H9 (cell line): ENCODE results near the gene ALG12. TPM values are rescaled to one million over a fixed set of nuclear protein-coding genes. Genes with fewer than 3 reads are reported as not detected.

Experiments
- DNase-seq: peaks from one replicate; pipeline ENCODE4 v3.0.0-alpha.2; 2017
- H2AFZ ChIP-seq: one replicate; pipeline ENCODE4 v1.6.1; 2013; ENCODE audit warnings: mild to moderate bottlenecking, low read length, control low read depth, moderate library complexity
- H2AK5ac ChIP-seq: 2 replicates; pipeline ENCODE4 v1.6.1; 2013; ENCODE audit warnings: low read length, control low read depth, mixed read lengths; ENCODE audit not compliant: insufficient read length
- H2BK120ac ChIP-seq: one replicate; pipeline ENCODE4 v1.6.1; 2013; ENCODE audit warnings: low read depth, mild to moderate bottlenecking, low read length, control low read depth, inconsistent platforms; ENCODE audit not compliant: poor library complexity, severe bottlenecking
- H2BK12ac ChIP-seq: 2 replicates; pipeline ENCODE4 v1.6.1; 2013; ENCODE audit warnings: low read length, control low read depth, mixed read lengths, low read depth; ENCODE audit not compliant: insufficient read length
- H2BK15ac ChIP-seq: 2 replicates; pipeline ENCODE4 v1.6.1; 2013; ENCODE audit warnings: low read depth, low read length, control low read depth
- H2BK20ac ChIP-seq: one replicate; pipeline ENCODE4 v1.6.1; 2013; ENCODE audit warnings: low read depth, mild to moderate bottlenecking, low read length, control low read depth, inconsistent platforms; ENCODE audit not compliant: poor library complexity, severe bottlenecking
- H2BK5ac ChIP-seq: 2 replicates; pipeline ENCODE4 v1.6.1; 2013; ENCODE audit warnings: low read length, control low read depth, mixed read lengths; ENCODE audit not compliant: insufficient read length
- H3K14ac ChIP-seq: 2 replicates; pipeline ENCODE4 v1.6.1; 2013; ENCODE audit warnings: low read length, control low read depth; ENCODE audit not compliant: insufficient read depth
- H3K18ac ChIP-seq: 2 replicates; pipeline ENCODE4 v1.6.1; 2013; ENCODE audit warnings: low read depth, mild to moderate bottlenecking, mixed read lengths, low read length, control low read depth; ENCODE audit not compliant: insufficient read length
- H3K23ac ChIP-seq: 2 replicates; pipeline ENCODE4 v1.6.1; 2013; ENCODE audit warnings: low read length, control low read depth, mixed read lengths, low read depth; ENCODE audit not compliant: insufficient read length
- H3K23me2 ChIP-seq: 2 replicates; pipeline ENCODE4 v1.6.1; 2013; ENCODE audit warnings: low read depth, mild to moderate bottlenecking, mixed read lengths, low read length, control low read depth; ENCODE audit not compliant: insufficient read length, poor library complexity, severe bottlenecking
- H3K27ac ChIP-seq: 2 replicates; pipeline ENCODE4 v1.5.1; 2013; ENCODE audit warnings: low read length, control low read depth, mixed read lengths, low read depth; ENCODE audit not compliant: insufficient read length
- H3K27me3 ChIP-seq: 2 replicates; pipeline ENCODE4 v1.6.1; 2013; ENCODE audit warnings: low read length, control low read depth, inconsistent platforms; ENCODE audit not compliant: insufficient read depth
- H3K4ac ChIP-seq: 2 replicates; pipeline ENCODE4 v1.6.1; 2013; ENCODE audit warnings: low read depth, mild to moderate bottlenecking, control low read depth, inconsistent platforms, low read length, moderate library complexity
- H3K4me1 ChIP-seq: 2 replicates; pipeline ENCODE4 v1.6.1; 2013; ENCODE audit warnings: low read length, control low read depth, inconsistent platforms; ENCODE audit not compliant: insufficient read depth
- H3K4me2 ChIP-seq: 2 replicates; pipeline ENCODE4 v1.6.1; 2013; ENCODE audit warnings: low read length, control low read depth, mixed read lengths; ENCODE audit not compliant: insufficient read length, insufficient read depth
- H3K56ac ChIP-seq: 2 replicates; pipeline ENCODE4 v1.6.1; 2013; ENCODE audit warnings: low read depth, mild to moderate bottlenecking, mixed read lengths, low read length, control low read depth; ENCODE audit not compliant: insufficient read length
- H3K79me1 ChIP-seq: 2 replicates; pipeline ENCODE4 v1.6.1; 2013; ENCODE audit warnings: low read depth, mild to moderate bottlenecking, moderate library complexity, low read length, control low read depth, inconsistent platforms; ENCODE audit not compliant: insufficient read depth, poor library complexity, severe bottlenecking
- H3K79me2 ChIP-seq: 2 replicates; pipeline ENCODE4 v1.6.1; 2013; ENCODE audit warnings: low read length, control low read depth, inconsistent platforms; ENCODE audit not compliant: insufficient read depth
- H3K9ac ChIP-seq: 2 replicates; pipeline ENCODE4 v1.6.1; 2013; ENCODE audit warnings: low read length, control low read depth, mixed read lengths; ENCODE audit not compliant: insufficient read length; ENCODE audit errors: extremely low read depth
- H3K9me3 ChIP-seq: one replicate; pipeline ENCODE4 v1.6.1; 2013; ENCODE audit warnings: low read depth, low read length, inconsistent platforms; ENCODE audit not compliant: control insufficient read depth
- H3T11ph ChIP-seq: one replicate; pipeline ENCODE4 v1.6.1; 2013; ENCODE audit warnings: mild to moderate bottlenecking, low read length, control low read depth, inconsistent platforms
- H4K20me1 ChIP-seq: one replicate; pipeline ENCODE4 v1.6.1; 2013; ENCODE audit not compliant: control insufficient read depth, insufficient read length, insufficient read depth
- H4K5ac ChIP-seq: 2 replicates; pipeline ENCODE4 v1.6.1; 2013; ENCODE audit warnings: low read depth, mild to moderate bottlenecking, mixed read lengths, low read length, control low read depth; ENCODE audit not compliant: insufficient read length
- H4K8ac ChIP-seq: replicated peaks from 2 replicates; pipeline ENCODE4 v1.6.1; 2013; ENCODE audit warnings: low read length, control low read depth, mixed read lengths, low read depth; ENCODE audit not compliant: insufficient read length
- H4K91ac ChIP-seq: 2 replicates; pipeline ENCODE4 v1.6.1; 2013; ENCODE audit warnings: low read depth, mild to moderate bottlenecking, moderate library complexity, mixed read lengths, low read length, control low read depth; ENCODE audit not compliant: insufficient read length
- H3K27ac Mint-ChIP-seq, 3 experiments: 2 replicates in 2 of 3; 3 replicates in 1 of 3; pipeline ENCODE4 v1.8.0; 2020 to 2021; ENCODE audit warnings: mixed read lengths in 3 of 3, mild to moderate bottlenecking in 1 of 3, moderate library complexity in 1 of 3
- H3K27me3 Mint-ChIP-seq: 2 replicates; pipeline ENCODE4 v1.8.0; 2021; ENCODE audit warnings: low read depth, mild to moderate bottlenecking, moderate library complexity, mixed read lengths
- H3K36me3 Mint-ChIP-seq, 3 experiments: 2 replicates in 2 of 3; 3 replicates in 1 of 3; pipeline ENCODE4 v1.8.0; 2020 to 2021; ENCODE audit warnings: low read depth in 3 of 3, mixed read lengths in 3 of 3; ENCODE audit not compliant: insufficient read depth in 1 of 3
- H3K4me1 Mint-ChIP-seq, 2 experiments: 2 replicates each; pipeline ENCODE4 v1.8.0; 2020; ENCODE audit warnings: mixed read lengths in 2 of 2
- H3K4me3 Mint-ChIP-seq, 2 experiments: 2 replicates in 1 of 2; 3 replicates in 1 of 2; pipeline ENCODE4 v1.8.0; 2020 to 2021; ENCODE audit warnings: mild to moderate bottlenecking in 2 of 2, mixed read lengths in 2 of 2, moderate library complexity in 1 of 2
- H3K9me3 Mint-ChIP-seq, 2 experiments: 2 replicates in 1 of 2; 3 replicates in 1 of 2; pipeline ENCODE4 v1.8.0; 2020; ENCODE audit warnings: mild to moderate bottlenecking in 2 of 2, mixed read lengths in 2 of 2, moderate library complexity in 1 of 2
- CTCF ChIP-seq: fragments of 200-600 bp; sonication (generic); conservative IDR thresholded peaks from 3 replicates; pipeline ENCODE4 v1.8.0; 2021; ENCODE audit warnings: antibody characterized with exemption, mild to moderate bottlenecking
- WGBS: extraction: QIAGEN DNeasy Blood & Tissue Kit; methylation state at CpG from one replicate; pipeline ENCODE4 v1.1.7; 2013; ENCODE audit warnings: missing lambda C conversion rate, low lambda C conversion rate, mixed read lengths; ENCODE audit not compliant: insufficient read length; ENCODE audit errors: extremely low coverage; 5-methylcytosine and 5-hydroxymethylcytosine counted together
- total RNA-seq: library from RNA; stranded (reverse); gene quantifications from 2 replicates; pipeline ENCODE4 v1.2.1, GENCODE V29; 2021

Gene ALG12
- total RNA-seq, 1 experiment from 2014 or later: 19.2 TPM

- Histone ChIP-seq H2AFZ (no peak overlapping the region), H3K18ac (no peak overlapping the region), H3K4ac (no peak overlapping the region), H3K79me1 (peaks cover 6% of the 10 kb centered on the region), H3K27me3 (no peaks in the 10 kb centered on the region), H4K5ac (no peak overlapping the region), H2AK5ac (no peak overlapping the region), H3T11ph (no peak overlapping the region), H3K79me2 (peaks cover 3% of the 10 kb centered on the region; the same call in 1 of the 2 replicates), H4K91ac (no peak overlapping the region), H3K9ac (no peak overlapping the region), H3K14ac (no peak overlapping the region), H2BK120ac (no peak overlapping the region), H2BK5ac (no peak overlapping the region), H3K4me2 (peak overlapping the region; percentile 33), H3K23me2 (no peaks in the 10 kb centered on the region), H2BK12ac (no peak overlapping the region), H3K27ac (no peak overlapping the region), H4K20me1 (no peaks in the 10 kb centered on the region), H4K8ac (no peak overlapping the region), H3K56ac (no peak overlapping the region), H3K9me3 (no peaks in the 10 kb centered on the region), H3K4me1 (no peaks in the 10 kb centered on the region), H2BK15ac (no peak overlapping the region), H2BK20ac (no peak overlapping the region), H3K23ac (no peak overlapping the region)
- DNase-seq: no peak
- peaks cover 6 to 14% (median 14%) of the 10 kb centered on the region in 3 experiments; a peak in 6 of 7 replicates for H3K36me3 Mint-ChIP-seq
- WGBS: no CpG with 5 or more reads among the region's 29 CpGs
- no peaks in the 10 kb centered on the region for H3K9me3 Mint-ChIP-seq
- H3K4me3 Mint-ChIP-seq: peak overlapping the region; percentile 52 to 76
- peaks cover 4% of the 10 kb centered on the region for H3K27me3 Mint-ChIP-seq
- TF ChIP-seq CTCF: no peak
- no peak overlapping the region for H3K27ac Mint-ChIP-seq
- H3K4me1 Mint-ChIP-seq: peaks cover 2 to 10% of the 10 kb centered on the region in 2 experiments; a peak in 2 of 4 replicates
Measured at GRCh38 chr22:49958931-49959781, 40.9 kb upstream of the ALG12 start.
